Measurements from ENCODE around the gene SPECC1.
"Not testable (repeated sequence)": the region's sequence is repeated elsewhere in the genome, so short reads cannot be mapped to it uniquely, and the experiment has no call there.

Gene SPECC1

DNA sequence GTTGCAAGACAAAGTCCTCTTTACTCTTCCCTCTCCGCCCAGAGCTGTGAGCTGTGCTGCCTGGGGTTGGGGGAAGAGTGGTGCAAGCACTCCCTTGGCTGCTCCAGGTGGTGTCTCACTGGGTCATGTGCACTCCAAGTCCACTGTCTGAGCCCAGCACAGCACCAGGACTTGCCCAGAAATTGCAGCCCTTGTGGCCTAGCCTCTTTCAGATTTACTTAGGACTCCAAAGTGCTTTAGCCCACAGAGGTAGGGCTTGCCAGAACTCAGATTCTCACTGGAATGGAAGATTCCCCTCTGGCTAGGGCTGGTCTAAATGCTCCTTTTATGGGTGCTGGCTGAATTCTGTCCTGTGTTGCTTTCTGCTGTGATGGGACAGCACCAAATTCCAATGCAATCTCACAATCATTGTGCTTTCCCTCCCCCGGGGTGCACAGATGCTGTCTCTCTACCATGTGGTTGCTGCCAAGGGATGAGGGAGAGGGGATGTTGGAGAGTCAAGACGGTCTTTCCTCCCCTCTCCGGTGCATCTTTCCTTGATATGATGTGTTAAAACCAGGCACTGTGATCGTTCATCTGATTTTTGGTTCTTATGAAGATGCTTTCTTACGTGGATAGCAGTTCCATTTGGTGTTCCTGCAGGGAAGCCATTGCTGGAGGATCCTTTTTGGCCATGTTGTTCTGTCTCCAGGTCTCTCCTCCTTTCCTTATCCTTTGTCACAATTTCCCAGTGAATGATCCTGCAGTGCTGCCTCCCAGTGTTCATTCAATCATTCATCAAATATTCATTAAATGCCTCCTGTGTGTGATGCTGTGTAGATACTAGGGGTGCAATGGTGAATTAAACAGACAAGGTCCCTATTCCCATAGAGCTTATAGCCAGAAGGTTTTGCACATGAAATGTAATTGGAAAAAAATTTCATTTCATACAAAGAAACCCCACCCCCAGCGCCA, 216.3 kb downstream of the SPECC1 start:
- H3K9ac ChIP-seq (ENCODE audit: low read length in 5 of 5) = no peak overlapping the region
- H3K4me1 ChIP-seq (ENCODE audit: control insufficient read depth in 5 of 5, insufficient read depth in 5 of 5, low read length in 5 of 5) = peaks cover 0 to 22% (median 6%) of the 10 kb centered on the region in 5 donors
- H3K9me3 ChIP-seq (ENCODE audit: control insufficient read depth in 5 of 5, low read length in 5 of 5) = no peaks in the 10 kb centered on the region
- peaks cover 0 to 14% (median 9%) of the 10 kb centered on the region in 5 donors for H3K36me3 ChIP-seq (ENCODE audit: control insufficient read depth in 5 of 5, insufficient read depth in 5 of 5, low read length in 5 of 5)
- no peaks in the 10 kb centered on the region for H3K27me3 ChIP-seq (ENCODE audit: control insufficient read depth in 5 of 5, insufficient read depth in 4 of 5, low read length in 5 of 5)
- H3K27ac ChIP-seq (ENCODE audit: low read depth, low read length) = no peak overlapping the region
- no peak overlapping the region for H3K4me3 ChIP-seq (ENCODE audit: low read depth in 1 of 5, low read length in 5 of 5)

DNA sequence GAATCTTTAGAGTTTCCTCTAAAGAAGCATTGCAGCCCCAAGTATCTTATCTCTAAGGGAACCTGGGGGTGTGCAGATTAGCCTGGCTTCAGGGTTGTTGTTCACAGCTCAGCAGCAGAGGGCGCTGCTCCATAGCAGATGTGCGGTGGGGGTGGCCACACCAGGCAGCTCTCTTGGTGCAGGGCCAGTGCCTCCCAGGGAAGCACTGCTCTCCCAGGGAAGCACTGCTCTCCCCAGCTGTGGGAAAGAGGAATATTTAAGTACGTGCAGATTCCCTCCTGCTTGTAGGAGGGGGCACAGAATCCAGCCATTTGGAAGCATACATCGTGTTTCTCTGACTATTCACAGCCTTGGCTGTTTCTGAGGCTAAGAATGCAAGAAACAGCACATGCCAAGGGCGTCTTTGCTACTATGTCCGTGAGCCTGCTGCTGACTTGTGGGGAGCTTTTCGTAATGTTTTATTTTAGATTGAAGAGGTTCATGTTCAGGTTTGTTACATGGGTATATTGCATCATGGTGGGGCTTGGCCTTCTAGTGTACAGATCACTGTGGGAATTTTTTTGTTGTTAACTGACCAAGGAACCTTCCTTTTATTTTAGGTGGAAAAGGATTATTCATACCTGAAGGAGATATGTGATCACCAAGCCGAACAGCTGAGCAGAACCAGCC, 217.8 kb downstream of the SPECC1 start:
- Histone ChIP-seq H3K4me3 (ENCODE audit: low read depth in 1 of 5, low read length in 5 of 5) (peak overlapping the region in 1 of 5 donors; percentile 22), H3K9ac (ENCODE audit: low read length in 5 of 5) (peak overlapping the region in 1 of 5 donors; percentile 6), H3K36me3 (ENCODE audit: control insufficient read depth in 5 of 5, insufficient read depth in 5 of 5, low read length in 5 of 5) (peaks cover 0 to 20% (median 11%) of the 10 kb centered on the region in 5 donors), H3K27ac (ENCODE audit: low read depth, low read length) (no peak overlapping the region), H3K27me3 (ENCODE audit: control insufficient read depth in 5 of 5, insufficient read depth in 4 of 5, low read length in 5 of 5) (no peaks in the 10 kb centered on the region), H3K4me1 (ENCODE audit: control insufficient read depth in 5 of 5, insufficient read depth in 5 of 5, low read length in 5 of 5) (peaks cover 0 to 22% (median 6%) of the 10 kb centered on the region in 5 donors), H3K9me3 (ENCODE audit: control insufficient read depth in 5 of 5, low read length in 5 of 5) (no peaks in the 10 kb centered on the region)

DNA sequence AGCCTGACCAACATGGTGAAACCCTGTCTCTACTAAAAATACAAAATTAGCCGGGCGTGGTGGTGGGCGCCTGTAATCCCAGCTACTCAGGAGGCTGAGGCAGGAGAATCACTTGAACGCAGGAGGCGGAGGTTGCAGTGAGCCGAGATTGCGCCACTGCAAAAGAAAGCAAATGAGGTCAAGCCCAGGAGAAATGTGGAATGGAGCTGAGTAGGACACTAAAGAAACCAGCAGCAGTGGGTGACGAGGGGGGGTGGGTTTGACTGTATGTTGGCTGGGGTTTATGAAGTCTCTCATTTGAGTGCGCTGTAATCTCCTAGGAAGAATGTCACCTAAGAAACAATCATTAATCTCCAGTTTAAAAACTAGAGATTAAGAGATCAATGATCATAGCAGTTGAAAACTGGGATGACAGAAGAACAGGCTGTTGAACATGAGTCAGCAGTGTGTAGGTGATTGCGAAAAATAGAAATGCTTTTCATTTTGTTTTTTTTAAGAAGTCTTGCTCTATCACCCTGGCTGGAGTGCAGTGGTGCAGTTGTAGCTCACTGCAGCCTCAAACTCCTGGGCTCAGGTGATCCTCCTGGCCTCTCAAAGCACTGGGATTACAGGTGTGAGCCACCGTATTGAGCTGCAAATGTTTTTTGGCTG, 218.7 kb downstream of the SPECC1 start:
- H3K9me3 ChIP-seq (ENCODE audit: control insufficient read depth in 5 of 5, low read length in 5 of 5); H3K27me3 ChIP-seq (ENCODE audit: control insufficient read depth in 5 of 5, insufficient read depth in 4 of 5, low read length in 5 of 5); H3K27ac ChIP-seq (ENCODE audit: low read depth, low read length); H3K9ac ChIP-seq (ENCODE audit: low read length in 5 of 5); H3K4me3 ChIP-seq (ENCODE audit: low read depth in 1 of 5, low read length in 5 of 5): not testable (repeated sequence)
- H3K36me3 ChIP-seq (ENCODE audit: control insufficient read depth in 5 of 5, insufficient read depth in 5 of 5, low read length in 5 of 5) = peaks cover 2 to 29% (median 20%) of the 10 kb centered on the region in 5 donors
- H3K4me1 ChIP-seq (ENCODE audit: control insufficient read depth in 5 of 5, insufficient read depth in 5 of 5, low read length in 5 of 5) = peaks cover 0 to 22% (median 6%) of the 10 kb centered on the region in 5 donors

DNA sequence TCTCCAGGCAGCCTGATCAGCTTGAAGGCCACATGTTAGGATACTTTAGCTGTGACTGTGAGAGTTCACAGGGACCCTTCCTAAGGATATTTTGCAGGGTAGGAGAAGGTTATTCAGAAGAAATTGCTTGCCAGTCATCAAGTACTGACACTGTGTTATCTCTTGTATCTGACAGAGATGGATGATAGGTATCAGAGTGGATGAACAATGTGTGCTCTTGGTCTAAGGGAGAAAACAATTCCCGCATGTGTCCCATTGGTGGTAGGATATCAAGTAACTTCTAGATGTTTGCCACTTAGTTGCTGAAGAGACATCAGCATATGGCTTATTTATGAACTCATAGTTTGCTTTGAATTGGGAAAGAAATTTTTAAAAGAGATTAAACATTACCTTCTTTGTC, 219.3 kb downstream of the SPECC1 start:
- peaks cover 0 to 22% (median 6%) of the 10 kb centered on the region in 5 donors for H3K4me1 ChIP-seq (ENCODE audit: control insufficient read depth in 5 of 5, insufficient read depth in 5 of 5, low read length in 5 of 5)
- H3K27ac ChIP-seq (ENCODE audit: low read depth, low read length) = no peak overlapping the region
- peaks cover 6 to 29% (median 21%) of the 10 kb centered on the region in 5 donors for H3K36me3 ChIP-seq (ENCODE audit: control insufficient read depth in 5 of 5, insufficient read depth in 5 of 5, low read length in 5 of 5)
- no peak overlapping the region for H3K4me3 ChIP-seq (ENCODE audit: low read depth in 1 of 5, low read length in 5 of 5)
- no peaks in the 10 kb centered on the region for H3K27me3 ChIP-seq (ENCODE audit: control insufficient read depth in 5 of 5, insufficient read depth in 4 of 5, low read length in 5 of 5)
- no peak overlapping the region for H3K9ac ChIP-seq (ENCODE audit: low read length in 5 of 5)
- H3K9me3 ChIP-seq (ENCODE audit: control insufficient read depth in 5 of 5, low read length in 5 of 5) = no peaks in the 10 kb centered on the region

DNA sequence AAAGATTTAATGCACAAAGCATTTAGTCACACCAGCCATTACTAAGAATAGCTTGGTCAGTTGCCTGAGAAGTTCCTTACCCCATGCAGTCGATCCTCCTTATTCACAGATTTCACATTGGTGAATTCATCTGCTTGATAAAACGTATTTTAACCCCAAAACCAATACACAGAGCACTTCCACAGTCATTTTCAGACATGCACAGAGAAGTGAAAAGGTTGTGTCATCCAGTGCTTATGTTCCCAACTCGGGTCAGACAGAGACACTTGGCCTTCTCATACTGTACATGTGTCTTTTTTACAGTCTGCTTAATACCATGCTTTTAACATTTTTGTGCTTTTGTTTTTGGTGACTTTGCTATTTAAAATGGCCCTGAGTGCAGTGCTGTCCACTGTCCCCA, 219.7 kb downstream of the SPECC1 start:
- Histone ChIP-seq H3K27ac (ENCODE audit: low read depth, low read length) (no peak overlapping the region), H3K36me3 (ENCODE audit: control insufficient read depth in 5 of 5, insufficient read depth in 5 of 5, low read length in 5 of 5) (peaks cover 11 to 33% (median 24%) of the 10 kb centered on the region in 5 donors)

DNA sequence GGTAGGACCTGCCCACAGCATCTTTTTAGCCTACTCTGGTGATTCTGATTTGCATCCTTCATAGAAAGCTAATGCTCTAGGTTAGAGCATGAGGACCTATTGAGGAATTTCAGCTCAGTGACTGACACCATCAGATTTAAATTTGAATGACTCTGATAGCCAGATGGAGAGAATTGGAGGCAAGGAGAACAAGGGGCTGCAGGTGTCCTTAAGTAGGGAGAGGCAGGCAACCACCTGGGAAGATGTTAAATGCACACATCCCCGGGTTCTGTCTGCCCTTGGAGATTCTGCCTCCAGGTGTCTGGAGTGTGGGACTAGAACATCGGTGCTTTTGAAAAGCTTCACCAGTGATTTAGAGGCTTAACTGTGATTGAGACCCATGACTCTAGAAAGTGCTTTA, 221.8 kb downstream of the SPECC1 start:
- Histone ChIP-seq H3K9me3 (ENCODE audit: control insufficient read depth in 5 of 5, low read length in 5 of 5) (no peaks in the 10 kb centered on the region), H3K4me3 (ENCODE audit: low read depth in 1 of 5, low read length in 5 of 5) (no peak overlapping the region), H3K27ac (ENCODE audit: low read depth, low read length) (no peak overlapping the region), H3K27me3 (ENCODE audit: control insufficient read depth in 5 of 5, insufficient read depth in 4 of 5, low read length in 5 of 5) (no peaks in the 10 kb centered on the region), H3K9ac (ENCODE audit: low read length in 5 of 5) (no peak overlapping the region), H3K36me3 (ENCODE audit: control insufficient read depth in 5 of 5, insufficient read depth in 5 of 5, low read length in 5 of 5) (peaks cover 11 to 54% (median 28%) of the 10 kb centered on the region in 5 donors), H3K4me1 (ENCODE audit: control insufficient read depth in 5 of 5, insufficient read depth in 5 of 5, low read length in 5 of 5) (peaks cover 0 to 15% (median 8%) of the 10 kb centered on the region in 5 donors)

More for the DNA sequence above, 219.7 kb downstream of the SPECC1 start:
- Histone ChIP-seq H3K4me1 (ENCODE audit: control insufficient read depth in 5 of 5, insufficient read depth in 5 of 5, low read length in 5 of 5) (peaks cover 0 to 22% (median 6%) of the 10 kb centered on the region in 5 donors), H3K27me3 (ENCODE audit: control insufficient read depth in 5 of 5, insufficient read depth in 4 of 5, low read length in 5 of 5) (no peaks in the 10 kb centered on the region), H3K9ac (ENCODE audit: low read length in 5 of 5) (no peak overlapping the region), H3K4me3 (ENCODE audit: low read depth in 1 of 5, low read length in 5 of 5) (no peak overlapping the region), H3K9me3 (ENCODE audit: control insufficient read depth in 5 of 5, low read length in 5 of 5) (no peaks in the 10 kb centered on the region)

DNA sequence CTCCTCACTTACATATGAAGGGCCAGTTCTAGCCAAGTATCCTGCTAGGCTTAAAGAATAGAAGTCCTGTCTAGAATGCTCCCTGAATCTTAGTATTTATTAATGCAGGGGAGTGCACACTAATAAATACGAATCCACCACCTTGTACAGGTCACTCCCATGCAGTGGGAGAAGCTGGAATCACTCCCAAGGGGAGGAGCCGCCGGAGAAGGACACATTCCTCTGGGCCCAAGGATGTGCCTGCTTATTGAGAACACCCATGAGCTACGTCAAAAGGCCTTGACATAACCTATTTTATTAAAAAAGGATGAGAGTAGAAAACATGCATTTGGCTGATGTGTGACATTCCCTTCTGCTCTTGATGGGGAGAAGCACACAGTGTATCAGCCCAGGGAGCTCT, 223.5 kb downstream of the SPECC1 start:
- Histone ChIP-seq H3K36me3 (ENCODE audit: control insufficient read depth in 5 of 5, insufficient read depth in 5 of 5, low read length in 5 of 5) (peaks cover 11 to 54% (median 28%) of the 10 kb centered on the region in 5 donors), H3K27me3 (ENCODE audit: control insufficient read depth in 5 of 5, insufficient read depth in 4 of 5, low read length in 5 of 5) (no peaks in the 10 kb centered on the region), H3K9me3 (ENCODE audit: control insufficient read depth in 5 of 5, low read length in 5 of 5) (no peaks in the 10 kb centered on the region), H3K4me3 (ENCODE audit: low read depth in 1 of 5, low read length in 5 of 5) (no peak overlapping the region), H3K4me1 (ENCODE audit: control insufficient read depth in 5 of 5, insufficient read depth in 5 of 5, low read length in 5 of 5) (peaks cover 0 to 19% (median 14%) of the 10 kb centered on the region in 5 donors), H3K9ac (ENCODE audit: low read length in 5 of 5) (no peak overlapping the region), H3K27ac (ENCODE audit: low read depth, low read length) (no peak overlapping the region)

DNA sequence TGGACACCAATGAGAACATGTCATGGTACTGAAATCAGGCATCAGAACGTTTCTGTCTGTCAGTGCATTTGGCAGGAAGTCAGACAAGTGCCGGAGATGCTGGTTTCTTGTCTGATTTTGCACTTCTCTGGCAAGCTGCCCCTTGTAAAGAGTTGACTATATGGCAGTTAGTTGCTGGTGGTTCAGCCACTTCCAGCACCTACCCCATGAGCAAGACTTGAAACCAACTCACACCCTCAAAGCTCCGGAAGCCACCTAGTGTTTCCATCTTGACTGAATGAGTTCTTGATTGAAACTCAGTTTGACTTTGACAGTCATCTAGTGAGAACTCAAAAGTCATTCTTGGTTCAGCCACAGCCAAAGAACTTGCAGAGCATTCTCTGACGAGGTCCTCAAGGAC, 225.1 kb downstream of the SPECC1 start:
- H3K27ac ChIP-seq (ENCODE audit: low read depth, low read length) = no peak overlapping the region
- no peaks in the 10 kb centered on the region for H3K27me3 ChIP-seq (ENCODE audit: control insufficient read depth in 5 of 5, insufficient read depth in 4 of 5, low read length in 5 of 5)
- H3K9ac ChIP-seq (ENCODE audit: low read length in 5 of 5) = no peak overlapping the region
- peaks cover 17 to 49% (median 20%) of the 10 kb centered on the region in 5 donors for H3K36me3 ChIP-seq (ENCODE audit: control insufficient read depth in 5 of 5, insufficient read depth in 5 of 5, low read length in 5 of 5)
- no peak overlapping the region for H3K4me3 ChIP-seq (ENCODE audit: low read depth in 1 of 5, low read length in 5 of 5)
- H3K9me3 ChIP-seq (ENCODE audit: control insufficient read depth in 5 of 5, low read length in 5 of 5) = no peaks in the 10 kb centered on the region
- H3K4me1 ChIP-seq (ENCODE audit: control insufficient read depth in 5 of 5, insufficient read depth in 5 of 5, low read length in 5 of 5) = peaks cover 0 to 19% (median 14%) of the 10 kb centered on the region in 5 donors

DNA sequence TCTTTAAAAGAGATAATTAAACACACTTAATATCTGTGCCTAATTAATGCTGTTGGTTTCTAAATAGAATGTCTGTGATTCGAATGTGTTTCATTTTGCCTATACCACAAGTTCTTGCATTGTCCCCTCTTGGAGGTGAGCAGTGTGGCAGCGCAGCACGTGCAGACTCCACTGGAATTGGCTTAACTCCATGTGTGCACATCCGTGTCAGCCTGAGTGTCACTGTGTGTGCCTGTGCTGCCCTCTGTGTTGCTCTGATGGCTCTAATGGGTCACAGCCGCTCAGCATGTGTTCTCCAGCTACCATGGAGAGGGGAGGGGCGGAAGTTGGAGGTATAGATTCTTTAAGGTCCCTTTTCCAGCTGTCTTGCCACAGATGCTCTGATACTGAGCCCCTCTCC, 226.6 kb downstream of the SPECC1 start:
- Histone ChIP-seq H3K36me3 (ENCODE audit: control insufficient read depth in 5 of 5, insufficient read depth in 5 of 5, low read length in 5 of 5) (peaks cover 14 to 44% (median 20%) of the 10 kb centered on the region in 5 donors), H3K4me3 (ENCODE audit: low read depth in 1 of 5, low read length in 5 of 5) (no peak overlapping the region), H3K27ac (ENCODE audit: low read depth, low read length) (no peak overlapping the region), H3K9ac (ENCODE audit: low read length in 5 of 5) (peak overlapping the region in 1 of 5 donors; percentile 17), H3K4me1 (ENCODE audit: control insufficient read depth in 5 of 5, insufficient read depth in 5 of 5, low read length in 5 of 5) (peaks cover 0 to 16% (median 12%) of the 10 kb centered on the region in 5 donors), H3K9me3 (ENCODE audit: control insufficient read depth in 5 of 5, low read length in 5 of 5) (no peaks in the 10 kb centered on the region), H3K27me3 (ENCODE audit: control insufficient read depth in 5 of 5, insufficient read depth in 4 of 5, low read length in 5 of 5) (no peaks in the 10 kb centered on the region)

Measured in subcutaneous abdominal adipose tissue (tissue), 5 donors.